GM12801 (cell line): Measurements from ENCODE around the gene RHBDF1.

Experiments
- TF ChIP-seq, protein P1 (sequence below): IDR thresholded peaks from one replicate; pipeline ENCODE4 v1.5.1; 2011; ENCODE audit warnings: control low read depth; ENCODE audit not compliant: insufficient read length; ENCODE audit errors: extremely low read depth

RHBDF1 gene

GRCh38 chr16:83781-84615, 11.6 kb upstream of the RHBDF1 start:
- TF ChIP-seq, protein P1, sequence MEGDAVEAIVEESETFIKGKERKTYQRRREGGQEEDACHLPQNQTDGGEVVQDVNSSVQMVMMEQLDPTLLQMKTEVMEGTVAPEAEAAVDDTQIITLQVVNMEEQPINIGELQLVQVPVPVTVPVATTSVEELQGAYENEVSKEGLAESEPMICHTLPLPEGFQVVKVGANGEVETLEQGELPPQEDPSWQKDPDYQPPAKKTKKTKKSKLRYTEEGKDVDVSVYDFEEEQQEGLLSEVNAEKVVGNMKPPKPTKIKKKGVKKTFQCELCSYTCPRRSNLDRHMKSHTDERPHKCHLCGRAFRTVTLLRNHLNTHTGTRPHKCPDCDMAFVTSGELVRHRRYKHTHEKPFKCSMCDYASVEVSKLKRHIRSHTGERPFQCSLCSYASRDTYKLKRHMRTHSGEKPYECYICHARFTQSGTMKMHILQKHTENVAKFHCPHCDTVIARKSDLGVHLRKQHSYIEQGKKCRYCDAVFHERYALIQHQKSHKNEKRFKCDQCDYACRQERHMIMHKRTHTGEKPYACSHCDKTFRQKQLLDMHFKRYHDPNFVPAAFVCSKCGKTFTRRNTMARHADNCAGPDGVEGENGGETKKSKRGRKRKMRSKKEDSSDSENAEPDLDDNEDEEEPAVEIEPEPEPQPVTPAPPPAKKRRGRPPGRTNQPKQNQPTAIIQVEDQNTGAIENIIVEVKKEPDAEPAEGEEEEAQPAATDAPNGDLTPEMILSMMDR, result no peak

DNA sequence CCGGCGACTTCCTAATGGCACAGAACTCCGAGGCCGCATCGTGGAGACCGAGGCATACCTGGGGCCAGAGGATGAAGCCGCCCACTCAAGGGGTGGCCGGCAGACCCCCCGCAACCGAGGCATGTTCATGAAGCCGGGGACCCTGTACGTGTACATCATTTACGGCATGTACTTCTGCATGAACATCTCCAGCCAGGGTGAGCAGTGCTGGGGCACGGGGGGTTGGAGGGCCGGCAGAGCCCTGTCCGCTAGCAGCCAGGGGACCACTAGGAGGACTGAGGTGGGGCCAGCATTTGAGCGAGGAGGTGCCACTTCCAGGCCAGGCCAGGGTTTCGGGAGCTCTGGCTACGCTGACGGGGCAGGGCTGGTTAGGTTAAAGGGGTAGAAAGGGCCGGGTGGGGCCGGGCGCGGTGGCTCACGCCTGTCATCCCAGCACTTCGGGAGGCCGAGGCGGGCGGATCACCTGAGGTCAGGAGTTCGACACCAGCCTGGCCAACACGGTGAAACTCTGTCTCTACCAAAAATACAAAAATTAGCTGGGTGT, 10.7 kb upstream of the RHBDF1 start:
- TF ChIP-seq, protein P1, result no peak

DNA sequence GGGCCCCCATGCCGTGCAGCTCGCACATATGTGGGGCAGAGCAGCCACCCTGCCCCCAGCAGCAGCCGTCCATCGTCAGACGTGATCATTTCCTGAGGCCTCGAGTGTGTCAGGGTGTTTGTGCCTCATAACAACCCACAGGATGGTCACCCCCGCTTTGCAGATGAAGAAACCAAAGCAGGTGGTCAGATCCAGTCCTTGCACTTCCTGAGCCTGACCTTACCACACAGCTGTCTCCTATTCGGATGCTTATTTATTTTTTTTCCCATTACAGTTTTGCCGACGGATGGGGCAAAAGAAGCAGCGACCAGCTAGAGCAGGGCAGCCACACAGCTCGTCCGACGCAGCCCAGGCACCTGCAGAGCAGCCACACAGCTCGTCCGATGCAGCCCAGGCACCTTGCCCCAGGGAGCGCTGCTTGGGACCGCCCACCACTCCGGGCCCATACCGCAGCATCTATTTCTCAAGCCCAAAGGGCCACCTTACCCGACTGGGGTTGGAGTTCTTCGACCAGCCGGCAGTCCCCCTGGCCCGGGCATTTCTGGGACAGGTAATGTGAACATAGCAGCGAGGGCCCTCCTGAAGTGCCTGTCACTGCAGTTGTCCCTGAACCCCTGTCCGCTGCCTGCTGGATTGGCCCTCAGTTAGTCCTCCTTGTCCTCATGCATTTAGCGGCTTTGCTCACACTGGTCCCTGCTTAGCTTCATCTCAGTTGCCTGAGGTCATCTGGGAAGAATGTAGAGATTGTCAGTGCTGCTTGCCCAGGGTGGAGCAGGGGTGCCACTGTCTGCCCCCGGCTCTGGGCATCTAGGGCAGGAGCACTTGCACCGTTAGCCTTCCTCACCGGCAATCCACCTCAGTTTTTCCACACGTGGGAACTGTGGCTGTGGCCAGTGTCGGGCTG, 7.0 kb upstream of the RHBDF1 start:
- TF ChIP-seq, protein P1, result no peak

DNA sequence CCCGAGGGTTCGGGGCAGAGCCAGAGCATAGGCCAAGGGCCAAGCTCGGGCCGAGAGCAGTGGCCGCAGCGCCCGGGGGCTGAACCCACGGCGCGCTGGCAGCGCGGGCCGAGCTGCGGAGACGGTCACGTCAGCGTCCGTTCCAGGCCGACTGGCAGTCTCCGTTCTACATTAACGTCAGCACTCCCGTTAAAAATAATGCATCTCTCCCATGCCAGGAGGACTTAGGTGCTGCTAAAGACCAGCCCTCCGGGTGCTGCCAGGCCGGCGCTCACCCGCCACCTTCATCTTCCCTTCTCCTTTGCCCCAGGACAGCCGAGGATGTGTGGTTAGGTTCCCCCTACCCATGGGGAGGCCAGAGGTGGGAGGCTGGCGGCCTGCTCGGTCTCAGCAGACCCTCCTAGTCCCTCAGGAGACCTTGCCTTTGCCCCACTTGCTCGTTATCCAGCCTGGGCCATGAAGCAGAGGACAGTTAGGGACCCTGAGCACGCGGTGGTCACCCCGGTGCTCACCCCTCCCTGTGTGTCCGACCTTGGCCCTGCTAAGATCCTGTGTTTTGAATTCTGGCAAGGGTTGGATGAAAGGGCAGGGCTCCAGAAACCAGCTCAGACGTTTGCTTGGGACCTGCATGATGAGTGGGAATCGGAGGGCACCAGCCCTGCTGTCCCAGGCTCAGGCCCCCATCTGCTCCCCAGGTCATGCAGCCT, 6.2 kb upstream of the RHBDF1 start:
- TF ChIP-seq, protein P1, result no peak

DNA sequence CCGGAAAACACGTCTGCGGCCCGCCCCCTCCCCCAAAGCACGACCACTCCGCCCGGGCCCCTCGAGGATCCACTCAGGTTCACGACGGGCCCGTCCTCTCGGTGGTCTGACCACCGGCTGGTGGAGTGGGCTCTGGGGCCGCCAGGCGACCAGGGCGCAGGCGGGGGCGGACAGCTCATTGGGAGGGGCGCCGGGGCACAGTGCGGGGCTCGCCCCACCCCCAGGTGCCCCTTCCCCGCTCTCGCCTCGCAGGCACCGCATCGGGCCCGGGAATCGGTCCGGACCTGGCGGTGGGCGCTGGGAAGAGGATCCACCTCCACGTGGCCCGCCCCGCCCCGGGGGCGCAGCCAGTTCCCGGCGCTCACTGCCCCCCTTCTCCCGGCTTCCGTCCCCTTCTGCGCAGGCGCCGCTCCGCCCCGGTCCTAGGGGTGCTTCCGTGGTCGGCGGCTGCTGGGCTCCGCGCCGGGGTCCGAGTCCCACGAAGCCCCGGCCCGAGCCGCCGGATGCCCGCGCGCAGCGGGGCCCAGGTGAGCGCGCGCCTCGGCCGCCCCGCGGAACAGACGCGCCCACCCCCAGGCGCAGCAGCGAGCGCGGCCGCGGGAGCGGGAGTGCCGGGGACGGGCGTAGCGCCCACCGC, 5.5 kb upstream of the RHBDF1 start, which contains the start of gene MPG:
TSS of gene MPG (plus strand) at position 419 of the 637 bp plus-strand sequence. CDS start at position 504, 85 bp downstream.
- TF ChIP-seq, protein P1, result no peak

- TF ChIP-seq, protein P1, result no peak
These were observed 4.9 kb upstream of the RHBDF1 start for GRCh38 chr16:77273-77806.
